Lung (tissue), 5 donors: Measurements from ENCODE around the gene HLA-A. TPM values are rescaled to one million over a fixed set of nuclear protein-coding genes. Genes with fewer than 3 reads are reported as not detected.

ENCODE experiments used
- polyA plus RNA-seq, 2 donors: library from polyadenylated mRNA; stranded (reverse); fragments of 200-250 nt; gene quantifications; one replicate each; pipeline ENCODE4 v1.2.1, GENCODE V29; 2013
- small RNA-seq: library from RNA; depleted of rRNA; stranded (forward); fragments of <200 nt; gene quantifications from one replicate; pipeline ENCODE3, GENCODE V24; 2014; ENCODE audit warnings: low replicate concordance
- total RNA-seq, 2 donors: library from RNA; depleted of rRNA in 1 of 2; stranded (reverse); fragments of >200 nt in 1 of 2; gene quantifications; one replicate each; pipeline ENCODE4 v1.2.1, GENCODE V29; 2014 to 2021
- donor health status: Bipolar disorder and iron deficiency.
- donor health status: healthy.
- donor health status: DM: yes; HTN: yes; CAD: no.

Gene HLA-A
- total and polyA plus RNA-seq, 4 donors, result 320 to 3,222 (median 711) TPM

Small RNAs within 50 kb of the gene (small RNA-seq; reads per million reads assigned to genes)
- not detected for gene HLA-U

Other genes starting within 250 kb of the HLA-A start
- 100 to 1,000 TPM in 1 of 2 donors, 10 to 100 TPM in 1; 76.2 to 102 TPM for gene HLA-F, start 219.1 kb upstream of the HLA-A start, total RNA-seq
- 100 to 1,000 TPM; 205 to 451 TPM for gene HLA-F, start 219.1 kb upstream of the HLA-A start, polyA plus RNA-seq
- 1 to 10 TPM in 1 of 2 donors, under 1 TPM in 1; 0.23 to 4.9 TPM for gene HLA-G, start 114.7 kb upstream of the HLA-A start, total RNA-seq
- gene HLA-G, start 114.7 kb upstream of the HLA-A start, polyA plus RNA-seq, result 1 to 10 TPM; 3.7 to 8.9 TPM
- gene POLR1H, start 118.7 kb downstream of the HLA-A start, total RNA-seq, result 10 to 100 TPM; 18.2 to 24.0 TPM
- 10 to 100 TPM; 53.2 to 55.5 TPM for gene POLR1H, start 118.7 kb downstream of the HLA-A start, polyA plus RNA-seq
- gene PPP1R11, start 124.7 kb downstream of the HLA-A start, total RNA-seq, result 10 to 100 TPM; 29.2 to 56.9 TPM
- 10 to 100 TPM; 54.7 to 81.7 TPM for gene PPP1R11, start 124.7 kb downstream of the HLA-A start, polyA plus RNA-seq
- gene RNF39, start 133.2 kb downstream of the HLA-A start, total RNA-seq, result 1 to 10 TPM in 1 of 2 donors, not detected in 1; 2.3 TPM
- 1 to 10 TPM; 1.0 to 1.3 TPM for gene RNF39, start 133.2 kb downstream of the HLA-A start, polyA plus RNA-seq
- gene TRIM31, start 170.6 kb downstream of the HLA-A start, total RNA-seq, result under 1 TPM in 1 of 2 donors, not detected in 1; 0.31 TPM
- gene TRIM31, start 170.6 kb downstream of the HLA-A start, polyA plus RNA-seq, result 1 to 10 TPM in 1 of 2 donors, under 1 TPM in 1; 0.30 to 1.4 TPM
- under 1 TPM in 1 of 2 donors, not detected in 1; 0.20 TPM for gene TRIM40, start 193.6 kb downstream of the HLA-A start, total RNA-seq
- under 1 TPM in 1 of 2 donors, not detected in 1; 0.08 TPM for gene TRIM40, start 193.6 kb downstream of the HLA-A start, polyA plus RNA-seq
- gene TRIM10, start 218.7 kb downstream of the HLA-A start, total RNA-seq, result 1 to 10 TPM in 1 of 2 donors, under 1 TPM in 1; 0.06 to 1.8 TPM
- under 1 TPM; 0.06 to 0.12 TPM for gene TRIM10, start 218.7 kb downstream of the HLA-A start, polyA plus RNA-seq
- not detected for gene TRIM15, start 221.0 kb downstream of the HLA-A start, total RNA-seq
- under 1 TPM; 0.01 to 0.06 TPM for gene TRIM15, start 221.0 kb downstream of the HLA-A start, polyA plus RNA-seq